T-helper 1 cell treated with Interleukin-12 subunit alpha and Interleukin-12 subunit beta and Interleukin-4 antibody, amounts not matched to agents 30 ng/mL and 1 ng/mL, for 36 hours (primary cell): Measurements from ENCODE around the gene SRR. TPM values are rescaled to one million over a fixed set of nuclear protein-coding genes. Genes with fewer than 3 reads are reported as not detected.

ENCODE experiments used
- intact Hi-C: fragments of 100-400 bp; cut with micrococcal nuclease; formaldehyde crosslinking; loops from one replicate; pipeline ENCODE4 v1.15.1; 2024
- total RNA-seq: library from RNA; stranded (reverse); gene quantifications from 2 replicates; pipeline ENCODE4 v1.2.3, GENCODE V29; 2022

The SRR gene
- total RNA-seq, 1 donor from 2014 or later: 18.7 TPM

GRCh38 chr17:2337544-2338314, 34.0 kb downstream of the SRR start:
- intact Hi-C loops: loop anchor here (1.0 to 5.0 kb wide), 5 partner anchors 56 to 621 kb away; partner anchors contain the start of genes CLUH, METTL16 and MNT

- intact Hi-C loops: loop anchor here (5.0 kb wide), 2 partner anchors 174 to 374 kb away; partner anchors contain the start of genes CLUH and METTL16
These were observed 34.5 kb downstream of the SRR start for GRCh38 chr17:2338315-2338657.

- intact Hi-C loops: no loop called here
These were observed 39.7 kb downstream of the SRR start for GRCh38 chr17:2343421-2343820.

GRCh38 chr17:2344528-2344927, 40.8 kb downstream of the SRR start:
- intact Hi-C loops: no loop called here

GRCh38 chr17:2346475-2346874, 42.7 kb downstream of the SRR start:
- intact Hi-C loops: no loop called here

- intact Hi-C loops: no loop called here
These were observed 44.3 kb downstream of the SRR start for GRCh38 chr17:2347805-2348685.

GRCh38 chr17:2351269-2351668, 47.5 kb downstream of the SRR start:
- intact Hi-C loops: loop anchor here (5.0 kb wide), 1 partner anchor 444 kb away; no protein-coding TSS in a partner anchor

- intact Hi-C loops: loop anchor here (5.0 kb wide), 1 partner anchor 447 kb away; no protein-coding TSS in a partner anchor
These were observed 50.6 kb downstream of the SRR start for GRCh38 chr17:2354311-2354710.

- intact Hi-C loops: no loop called here
These were observed 53.5 kb downstream of the SRR start for GRCh38 chr17:2357237-2357636.

GRCh38 chr17:2357931-2358434, 54.2 kb downstream of the SRR start:
- intact Hi-C loops: no loop called here

- intact Hi-C loops: no loop called here
These were observed 57.4 kb downstream of the SRR start for GRCh38 chr17:2361010-2361760.

- intact Hi-C loops: no loop called here
These were observed 58.3 kb downstream of the SRR start for GRCh38 chr17:2362016-2362415.

GRCh38 chr17:2362416-2362815, 58.7 kb downstream of the SRR start:
- intact Hi-C loops: no loop called here

GRCh38 chr17:2362881-2363280, 59.1 kb downstream of the SRR start:
- intact Hi-C loops: no loop called here

GRCh38 chr17:2363318-2363717, 59.6 kb downstream of the SRR start:
- intact Hi-C loops: no loop called here

GRCh38 chr17:2363851-2364762, 60.4 kb downstream of the SRR start:
- intact Hi-C loops: no loop called here

- intact Hi-C loops: no loop called here
These were observed 61.0 kb downstream of the SRR start for GRCh38 chr17:2364763-2365116.

GRCh38 chr17:2365132-2365531, 61.4 kb downstream of the SRR start:
- intact Hi-C loops: no loop called here

- intact Hi-C loops: no loop called here
These were observed 63.2 kb downstream of the SRR start for GRCh38 chr17:2366747-2367494.

- intact Hi-C loops: no loop called here
These were observed 64.6 kb downstream of the SRR start for GRCh38 chr17:2368359-2368758.
